ENCODE results near the gene PHLDB3.

Gene PHLDB3

GRCh38 chr19:43488179-43488578 lies 16.4 kb downstream of the PHLDB3 start:
- no peak for TF ChIP-seq CTCF (IDR thresholded peaks at IDR 0.05)

GRCh38 chr19:43486412-43486811 lies 18.1 kb downstream of the PHLDB3 start:
- no peak for TF ChIP-seq CTCF (IDR thresholded peaks at IDR 0.05)

GRCh38 chr19:43485951-43486350 lies 18.6 kb downstream of the PHLDB3 start:
- no peak for TF ChIP-seq CTCF (IDR thresholded peaks at IDR 0.05)

GRCh38 chr19:43483281-43483680 lies 21.3 kb downstream of the PHLDB3 start:
- TF ChIP-seq CTCF (IDR thresholded peaks at IDR 0.05), result no peak

GRCh38 chr19:43482193-43482592 lies 22.4 kb downstream of the PHLDB3 start:
- TF ChIP-seq CTCF (IDR thresholded peaks at IDR 0.05), result no peak

- no peak for TF ChIP-seq CTCF (IDR thresholded peaks at IDR 0.05)
Measured at GRCh38 chr19:43481701-43482100, 22.8 kb downstream of the PHLDB3 start.

- TF ChIP-seq CTCF (IDR thresholded peaks at IDR 0.05), result no peak
Measured at GRCh38 chr19:43480574-43480973, 24.0 kb downstream of the PHLDB3 start.

GRCh38 chr19:43479961-43480561 lies 24.5 kb downstream of the PHLDB3 start:
- no peak for TF ChIP-seq CTCF (IDR thresholded peaks at IDR 0.05)

All from LNCAP (cell line).